Embryonic facial prominence (tissue), 1 donor: ENCODE data around the gene TMCC1.
A peak's percentile ranks its signal among the peaks of the same experiment; 100 is the strongest.
"Not testable (repeated sequence)": the region's sequence is repeated elsewhere in the genome, so short reads cannot be mapped to it uniquely, and the experiment has no call there.

Experiments used
- DNase-seq: peaks from one replicate; pipeline ENCODE4 v3.0.0-alpha.2; 2016; ENCODE audit errors: extremely low spot score

TMCC1 gene

DNA sequence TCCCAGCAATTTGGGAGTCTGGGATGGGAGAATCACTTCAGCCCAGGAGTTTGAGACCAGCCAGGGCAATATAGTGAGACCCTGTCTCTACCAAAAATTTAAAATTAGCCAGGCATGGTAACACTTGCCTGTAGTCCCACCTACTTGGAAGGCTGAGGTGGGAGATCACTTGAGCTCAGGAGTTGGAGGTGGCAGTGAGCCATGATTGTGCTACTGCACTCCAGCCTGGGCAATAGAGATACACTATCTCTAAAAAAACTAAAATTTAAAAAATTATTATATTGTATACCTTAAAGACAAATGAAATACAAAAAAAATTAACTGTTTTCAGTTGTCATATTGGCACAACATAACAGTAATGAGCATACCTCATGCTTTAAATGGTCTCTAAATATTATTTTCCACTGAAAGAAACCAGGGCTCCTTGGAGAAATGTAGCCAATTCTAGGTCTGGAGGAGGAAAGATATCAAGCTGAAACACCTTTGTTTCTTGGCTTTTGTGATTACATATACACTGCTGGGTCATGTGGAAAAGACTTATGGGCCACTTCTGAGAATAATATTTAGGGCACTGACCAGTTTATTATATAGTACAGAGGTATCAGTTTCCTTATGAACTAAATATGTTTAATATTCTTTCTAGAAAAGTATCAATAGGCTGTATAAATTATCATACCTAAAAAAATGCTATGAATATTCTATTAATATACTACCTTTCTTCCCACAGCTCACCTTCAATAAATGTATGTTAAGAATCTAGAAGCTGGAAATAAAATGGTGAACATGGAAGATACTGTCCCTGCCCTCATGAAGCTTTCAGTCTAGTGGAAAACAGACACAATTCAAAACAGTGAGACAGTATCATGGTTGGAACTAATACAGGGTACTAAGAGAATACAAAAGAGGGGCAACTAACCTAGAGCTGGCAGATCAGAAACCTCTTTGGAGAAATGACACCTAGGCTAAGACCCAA, 119.5 kb downstream of the TMCC1 start:
- DNase-seq, result no peak

DNA sequence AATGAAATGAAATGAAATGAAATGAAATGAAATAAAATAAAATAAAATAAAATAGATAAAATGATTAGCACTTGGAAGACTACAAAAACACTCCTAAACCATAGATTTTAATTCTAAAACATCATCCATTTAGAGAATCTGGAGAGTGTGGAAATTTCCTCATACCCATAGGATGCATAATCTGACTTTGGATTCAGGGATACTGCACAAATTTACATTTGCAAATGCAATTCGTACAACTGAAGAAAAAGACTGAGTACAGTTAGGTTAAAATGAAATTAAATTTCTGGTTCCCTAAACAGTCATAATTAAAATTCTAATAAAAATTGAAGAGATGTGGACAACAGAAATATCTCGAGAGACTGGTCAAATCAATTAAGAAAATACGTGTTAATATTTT, 122.9 kb downstream of the TMCC1 start:
- DNase-seq, result no peak

DNA sequence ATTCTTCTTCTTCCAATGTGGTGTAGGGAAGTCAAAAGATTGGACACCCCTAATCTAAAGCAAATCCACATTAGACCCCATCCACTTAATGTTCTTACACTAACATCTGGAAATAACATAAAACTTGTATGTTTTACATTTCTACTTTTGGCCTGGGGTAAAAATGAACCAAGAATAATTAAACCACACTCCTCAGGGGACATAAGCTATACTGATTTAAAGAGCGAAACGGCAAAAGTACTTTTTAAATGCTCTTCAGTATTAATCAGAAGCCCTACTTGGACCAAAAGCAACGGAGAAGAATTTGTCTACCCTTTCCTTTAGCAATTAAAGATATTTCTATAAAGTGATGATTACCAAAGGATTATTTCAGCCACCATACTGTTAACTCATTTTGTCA, 123.9 kb downstream of the TMCC1 start:
- no peak for DNase-seq

DNA sequence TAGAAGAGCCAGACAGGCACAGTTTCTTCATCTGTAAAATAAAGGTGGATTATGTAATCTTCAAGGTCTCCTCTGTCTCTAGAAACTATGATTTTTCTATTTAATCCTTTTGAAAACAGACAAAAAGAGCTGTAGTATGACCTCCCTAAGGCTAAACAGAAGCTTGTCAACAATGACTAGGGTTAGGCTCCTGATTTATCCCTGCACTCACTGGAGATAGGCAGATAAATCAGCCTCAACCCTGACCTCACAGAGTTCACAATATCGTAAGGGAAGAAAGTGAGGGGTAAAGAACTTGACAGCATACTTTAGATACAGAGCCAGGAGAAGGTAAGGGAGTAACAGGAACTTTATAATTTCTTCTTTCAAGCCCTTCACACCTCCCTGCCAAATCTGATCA, 124.8 kb downstream of the TMCC1 start:
- no peak for DNase-seq

DNA sequence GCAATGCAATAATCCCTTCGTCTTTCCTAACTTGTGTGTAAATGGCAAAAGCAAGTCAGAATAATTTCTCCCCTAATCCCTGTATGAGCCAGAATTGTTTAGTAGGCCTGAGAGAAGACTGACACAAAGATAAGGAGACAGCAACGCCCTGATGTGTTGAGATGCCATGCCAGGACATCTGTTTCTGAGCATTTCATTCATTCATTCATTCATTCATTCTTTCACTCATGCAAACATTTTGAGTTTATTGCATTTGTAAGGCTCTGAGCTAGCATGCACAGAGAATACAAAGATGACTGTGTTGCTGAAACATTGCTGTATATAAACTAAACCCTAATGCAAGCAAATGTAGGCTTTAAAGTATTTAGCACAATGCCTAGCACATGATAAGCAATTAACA, 127.4 kb downstream of the TMCC1 start:
- DNase-seq, result no peak

DNA sequence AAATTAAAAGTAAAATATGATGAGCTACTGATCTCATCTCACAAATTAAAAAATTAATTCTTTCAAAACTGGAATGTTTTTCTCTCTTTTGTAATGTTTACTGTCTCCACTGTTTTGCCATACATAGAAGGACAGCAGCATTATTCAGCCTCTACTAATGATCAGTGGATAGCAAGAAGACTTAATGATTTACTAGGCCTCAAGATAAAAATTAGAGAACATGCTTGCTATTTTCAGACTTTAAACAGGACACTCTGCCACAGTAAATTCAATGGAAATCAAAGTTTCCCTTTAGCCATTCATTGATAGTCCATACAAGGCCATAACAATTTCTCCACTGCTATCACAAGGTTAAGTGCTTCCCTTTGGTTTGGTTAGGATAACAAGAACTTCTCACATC, 129.4 kb downstream of the TMCC1 start:
- DNase-seq, result no peak

DNA sequence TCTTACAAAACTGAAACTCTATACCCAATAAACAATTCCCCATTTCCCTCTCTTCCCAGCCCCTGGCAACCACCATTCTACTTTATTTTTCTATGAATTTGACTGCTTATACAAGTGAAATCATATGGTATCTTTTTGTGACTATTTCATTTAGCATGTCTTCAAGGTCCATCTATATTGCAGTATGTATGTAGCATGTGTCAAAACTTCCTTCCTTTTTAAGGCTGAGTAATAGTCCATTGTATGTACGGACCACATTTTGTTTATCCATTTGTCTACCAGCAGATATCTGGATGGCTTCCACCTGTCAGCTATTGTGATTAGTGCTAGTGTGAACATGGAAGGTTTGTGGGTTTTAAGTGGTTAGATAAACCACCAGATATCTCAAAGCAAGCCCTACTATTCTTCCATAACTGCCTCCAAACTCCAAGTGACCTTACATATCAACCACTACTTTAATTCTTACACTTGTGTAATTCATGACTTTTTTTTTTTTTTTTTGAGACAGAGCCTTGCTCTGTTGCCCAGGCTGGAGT, 134.7 kb downstream of the TMCC1 start:
- DNase-seq, result no peak

DNA sequence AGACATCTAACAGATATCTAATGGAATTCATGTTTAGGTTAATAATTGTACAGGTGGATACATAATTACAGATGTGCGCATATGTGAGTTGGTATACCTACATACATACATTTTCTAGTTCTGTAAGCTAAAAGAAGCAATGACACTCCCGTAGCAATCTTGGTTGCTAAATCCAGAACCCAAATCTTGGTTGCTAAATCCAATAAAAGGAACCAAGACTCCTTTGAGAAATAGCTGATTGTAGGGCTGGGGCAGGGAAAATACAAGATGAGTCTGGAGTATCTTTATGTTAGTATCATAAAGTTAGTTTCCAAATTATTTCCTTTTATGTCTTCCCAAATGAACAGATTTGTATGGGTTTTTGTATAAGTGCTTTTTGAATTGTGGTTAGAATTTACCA, 135.2 kb downstream of the TMCC1 start:
- DNase-seq, result no peak

DNA sequence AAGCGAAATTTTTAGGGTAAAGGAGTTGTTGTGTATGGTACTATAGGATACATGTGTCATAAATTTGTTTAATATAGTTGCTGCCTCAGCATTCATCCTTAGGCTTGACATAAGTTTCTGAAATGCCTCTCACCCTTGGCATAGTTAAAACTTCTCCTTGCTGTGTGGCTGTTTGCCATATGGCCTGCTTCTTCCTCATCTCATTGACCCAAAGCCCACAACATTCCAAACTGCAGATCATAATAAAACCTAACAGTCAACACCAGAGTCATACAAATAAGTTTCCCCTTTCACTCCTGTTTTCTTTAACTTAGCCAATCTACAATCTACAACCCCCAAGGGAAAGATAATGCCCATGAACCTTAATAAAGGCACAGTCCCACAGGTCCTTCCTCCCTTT, 136.6 kb downstream of the TMCC1 start:
- DNase-seq, result no peak

DNA sequence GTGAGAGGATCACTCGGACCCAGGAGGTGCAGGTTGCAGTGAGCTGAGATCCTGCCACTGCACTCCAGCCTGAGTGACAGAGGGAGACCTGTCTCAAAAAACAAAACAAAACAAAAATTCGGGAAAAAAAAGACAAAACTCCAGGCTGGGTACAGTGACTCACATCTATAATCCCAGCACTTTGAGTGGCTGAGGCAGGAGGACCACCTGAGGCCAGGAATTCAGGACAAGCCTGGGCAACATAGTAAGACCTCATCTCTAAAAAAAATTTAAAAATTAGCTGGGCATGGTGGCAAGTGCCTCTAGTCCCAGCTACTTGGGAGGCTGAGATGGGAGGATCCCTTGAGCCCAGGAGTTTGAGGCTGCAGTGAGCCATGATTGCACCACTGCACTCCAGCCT, 142.4 kb downstream of the TMCC1 start:
- DNase-seq, result not testable (repeated sequence)

DNA sequence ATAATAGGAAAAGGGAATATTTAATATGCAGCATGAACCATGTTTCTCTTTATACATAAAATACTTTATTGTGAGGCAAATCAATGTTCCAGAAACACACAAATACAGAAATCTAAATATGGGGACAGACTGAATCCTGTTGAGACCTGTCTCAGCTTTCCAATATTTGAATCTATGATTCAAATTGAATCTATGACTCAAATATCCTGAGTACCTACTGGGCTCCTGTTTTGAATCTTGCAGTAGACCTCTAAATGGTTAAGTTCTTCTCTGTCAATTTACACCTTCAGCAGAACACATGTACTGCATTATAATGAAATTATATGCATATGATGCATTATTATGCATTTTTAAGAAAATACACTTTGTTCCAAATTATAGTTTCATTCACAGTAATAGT, 143.8 kb downstream of the TMCC1 start:
- DNase-seq, result no peak

DNA sequence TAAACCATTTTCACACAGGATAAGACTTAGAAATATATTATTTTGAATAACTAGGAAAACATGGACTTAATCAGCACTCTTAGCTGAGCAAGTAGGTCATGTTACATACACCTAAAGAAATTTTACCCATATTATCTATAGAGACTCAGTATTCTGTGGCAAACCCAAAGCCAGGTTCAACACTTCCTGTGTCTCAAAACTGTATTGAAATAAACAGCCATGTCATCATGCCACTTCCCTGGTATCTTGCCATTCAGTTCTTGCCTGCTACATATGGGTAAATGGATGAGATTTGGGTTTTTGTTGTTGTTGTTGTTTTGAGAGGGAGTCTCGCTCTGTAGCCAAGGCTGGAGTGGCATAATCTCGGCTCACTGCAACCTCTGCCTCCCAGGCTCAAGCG, 145.5 kb downstream of the TMCC1 start:
- no peak for DNase-seq

DNA sequence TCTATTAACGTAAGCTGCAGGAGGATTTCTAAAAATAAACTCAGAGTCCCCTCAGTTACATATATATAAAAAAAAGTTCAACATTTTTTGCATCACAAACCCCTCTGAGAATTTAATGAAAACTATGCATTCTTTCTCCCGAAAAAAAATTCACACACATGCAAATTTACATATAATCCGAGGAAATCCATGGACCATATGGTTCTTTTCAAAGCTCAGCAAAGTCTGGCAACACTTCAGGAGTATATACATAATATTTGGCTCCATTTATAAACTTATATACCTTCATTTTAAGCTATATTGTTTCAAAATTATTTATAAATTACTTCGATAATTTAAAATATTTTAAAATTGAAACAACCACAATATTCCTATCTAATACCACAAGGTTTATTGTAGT, 146.4 kb downstream of the TMCC1 start:
- no peak for DNase-seq

DNA sequence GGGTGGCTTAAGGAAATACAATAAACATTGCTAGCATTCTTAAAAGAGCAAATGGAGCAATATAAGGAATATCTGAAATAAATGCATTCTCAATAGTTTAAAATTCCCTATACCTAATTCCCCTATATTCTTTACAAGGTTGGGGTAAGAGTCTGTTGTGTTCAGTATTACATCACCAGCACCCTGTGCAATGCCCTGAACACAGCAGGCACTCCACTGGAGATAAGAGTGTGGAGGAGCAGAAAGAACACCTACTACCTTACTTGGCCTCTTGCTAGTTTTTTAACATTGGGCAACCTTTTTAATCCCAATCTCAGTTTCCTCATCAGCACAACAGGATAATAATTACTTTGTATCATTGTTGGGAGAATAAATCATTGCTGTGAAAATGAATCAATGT, 146.9 kb downstream of the TMCC1 start:
- DNase-seq, result no peak

DNA sequence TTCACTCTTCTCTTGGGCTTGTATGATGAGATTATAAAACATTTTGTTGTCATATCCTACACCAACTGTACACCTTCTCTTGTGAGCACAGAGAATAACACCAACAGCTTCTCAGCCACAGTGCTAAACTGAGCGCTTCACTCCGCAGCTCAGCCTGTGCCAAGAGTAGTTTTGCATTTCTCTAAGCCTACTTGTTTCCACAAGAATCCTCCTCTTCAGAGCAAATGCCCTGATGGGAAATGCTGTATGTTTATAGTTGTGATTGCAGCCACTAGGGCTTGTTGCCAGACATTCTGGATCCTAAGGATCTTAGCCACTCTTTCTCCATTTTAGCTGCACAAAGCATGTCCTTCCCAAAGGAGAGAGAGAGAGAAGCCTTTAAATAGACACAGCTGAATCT, 148.3 kb downstream of the TMCC1 start:
- DNase-seq, result peak; percentile 24

DNA sequence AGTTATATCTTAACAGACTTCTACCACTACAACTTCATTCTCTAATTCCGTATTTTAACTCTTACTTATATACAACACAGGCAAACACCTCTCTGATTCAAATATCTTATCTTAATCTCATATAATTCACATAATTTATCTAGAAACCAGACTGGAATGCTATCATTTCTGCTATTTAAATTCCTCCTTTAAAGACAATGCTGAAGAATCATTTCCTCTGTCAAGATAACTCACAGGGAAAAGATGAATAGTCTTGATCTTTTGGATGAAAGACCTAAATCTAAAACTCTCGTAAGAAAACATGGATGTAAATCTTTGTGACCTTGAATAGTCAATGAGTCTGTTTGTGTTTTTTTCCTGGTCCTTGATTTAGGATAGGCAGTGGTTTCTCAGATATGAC, 151.7 kb downstream of the TMCC1 start:
- DNase-seq, result no peak

DNA sequence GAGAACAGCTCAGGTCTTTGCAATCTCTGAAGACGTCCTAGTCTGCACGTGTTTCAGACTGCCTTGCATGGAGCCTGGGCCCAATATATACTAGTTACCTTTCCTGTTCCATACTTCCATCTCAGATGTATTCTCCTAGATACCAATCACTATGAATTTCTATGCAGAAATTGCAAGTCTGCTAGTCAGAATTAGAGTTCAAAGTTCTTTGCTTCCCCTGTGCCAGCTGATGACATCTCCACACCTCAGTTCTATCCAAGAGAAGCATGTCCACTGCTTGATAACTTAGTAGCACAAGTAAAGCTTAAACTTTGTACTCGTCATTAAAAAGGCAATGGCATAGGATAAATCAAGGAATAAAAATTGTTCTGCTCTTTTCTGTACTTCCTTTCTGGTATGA, 153.4 kb downstream of the TMCC1 start:
- no peak for DNase-seq

DNA sequence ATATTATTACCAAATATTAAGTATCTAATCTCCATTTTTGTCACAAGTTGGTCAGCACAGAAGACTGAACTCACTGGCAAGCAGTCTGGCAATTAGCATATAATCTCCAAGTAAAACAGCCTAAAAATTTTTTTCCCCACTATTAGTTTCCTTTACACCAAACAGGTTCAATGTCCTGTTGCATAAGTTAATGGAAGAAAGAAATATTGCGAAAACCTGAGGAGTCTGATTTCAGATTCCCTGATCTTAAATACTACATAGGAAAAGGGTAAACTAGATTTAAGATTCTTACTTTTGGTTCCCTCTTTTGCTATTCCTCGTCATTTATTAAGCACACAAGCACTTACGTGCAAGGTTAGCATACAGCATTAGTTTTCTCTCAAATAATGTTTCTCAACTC, 153.9 kb downstream of the TMCC1 start:
- DNase-seq, result no peak

DNA sequence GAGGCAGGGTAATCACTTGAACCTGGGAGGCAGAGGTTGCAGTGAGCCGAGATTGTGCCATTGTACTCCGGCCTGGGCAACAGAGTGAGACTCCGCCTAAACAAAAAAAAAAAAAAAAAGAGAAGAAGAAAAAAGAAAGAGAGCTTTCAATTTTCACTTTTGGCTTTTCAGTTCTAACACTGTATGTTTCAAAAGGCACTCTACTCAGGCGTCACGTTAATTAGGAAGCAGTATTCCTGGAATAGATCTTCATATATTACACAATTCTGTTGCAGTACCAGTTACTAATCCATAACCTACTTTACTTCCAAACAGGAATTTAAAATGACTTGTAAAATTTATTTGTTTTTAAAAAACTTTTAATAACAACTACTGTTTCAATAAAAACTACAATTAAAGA, 155.3 kb downstream of the TMCC1 start:
- DNase-seq, result no peak

DNA sequence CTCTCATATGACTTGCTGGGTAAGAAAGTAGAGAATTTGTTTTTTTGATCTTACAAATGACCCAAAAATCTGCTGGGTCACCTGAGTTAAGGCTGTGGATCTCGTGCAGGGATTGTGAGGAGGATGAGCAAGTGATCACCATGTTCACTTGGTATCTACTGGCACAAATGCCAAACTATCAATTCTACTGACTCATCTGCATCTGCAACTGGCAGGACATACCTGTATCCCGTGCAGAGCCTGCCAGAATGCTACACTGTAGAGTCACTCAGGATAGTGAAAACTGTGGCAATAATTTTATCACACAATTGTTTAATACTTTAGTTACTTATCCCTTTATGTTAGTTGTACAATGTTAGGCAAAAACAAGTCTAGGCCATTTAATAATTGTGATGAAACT, 157.4 kb downstream of the TMCC1 start:
- no peak for DNase-seq

DNA sequence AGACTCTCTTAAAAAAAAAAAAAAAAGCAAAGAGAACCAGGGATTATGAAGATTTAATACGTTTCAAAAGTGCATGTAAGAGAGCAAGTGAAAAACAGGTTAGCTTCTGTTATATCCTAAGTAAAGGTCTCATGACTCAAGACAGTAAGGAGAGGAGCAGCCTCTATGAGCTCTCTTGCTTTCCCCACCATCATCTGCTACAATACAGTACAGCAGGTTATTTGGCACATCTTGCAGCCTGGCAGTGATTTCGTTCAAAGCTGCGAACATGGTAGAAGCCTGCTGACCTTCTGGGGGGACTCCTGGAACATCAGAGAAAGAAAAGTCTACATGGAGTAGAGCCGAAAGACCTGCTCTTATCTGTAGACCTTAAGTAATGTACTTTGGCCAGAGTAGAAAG, 157.9 kb downstream of the TMCC1 start:
- DNase-seq, result no peak

DNA sequence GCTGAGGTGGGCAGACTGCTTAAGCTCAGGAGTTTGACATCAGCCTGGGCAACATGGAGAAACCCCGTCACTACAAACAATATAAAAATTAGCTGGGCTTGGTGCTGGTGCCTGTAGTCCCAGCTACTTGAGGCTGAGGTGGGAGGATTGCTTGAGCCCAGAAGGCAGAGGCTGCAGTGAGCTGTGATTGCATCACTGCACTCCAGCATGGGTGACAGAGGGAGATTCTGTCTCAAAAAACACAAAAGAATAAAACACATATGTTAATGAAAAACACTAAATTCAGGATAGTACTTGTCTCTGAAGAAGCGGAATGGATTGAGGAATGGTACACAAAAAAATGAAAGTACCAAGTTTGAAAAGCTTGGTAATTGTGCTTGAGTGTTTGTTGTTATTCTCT, 159.1 kb downstream of the TMCC1 start:
- no peak for DNase-seq

DNA sequence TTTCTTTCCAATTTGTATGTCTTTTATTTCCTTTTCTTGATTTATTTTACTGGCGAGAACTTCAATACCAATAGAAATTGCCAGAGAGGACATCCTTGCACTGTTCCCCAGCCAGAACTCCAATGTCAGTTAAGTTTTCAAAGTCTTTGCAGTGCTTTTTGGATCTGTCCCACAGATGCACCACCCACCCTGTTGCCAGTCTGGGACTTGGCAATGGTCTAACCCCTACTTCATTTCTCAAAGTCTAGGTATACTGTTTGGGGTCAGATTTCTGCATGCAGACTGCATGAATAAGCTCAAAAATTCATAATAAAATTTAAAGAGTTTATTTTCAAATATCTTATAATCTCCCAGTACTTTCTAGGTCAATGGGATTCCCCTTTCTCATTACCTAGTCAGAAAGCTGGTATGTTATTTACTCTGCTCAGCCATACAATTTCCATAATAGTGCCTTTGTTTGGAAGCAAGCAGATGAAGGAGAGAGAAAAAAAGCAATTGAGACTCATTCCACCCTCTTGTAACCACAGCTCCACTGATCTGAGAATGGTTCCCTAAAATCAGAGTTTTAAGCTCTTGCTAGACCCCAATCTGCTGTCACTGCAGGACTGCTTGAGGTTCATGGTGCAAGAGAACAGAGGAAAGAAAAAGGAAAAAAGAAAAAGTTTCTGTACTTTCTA, 161.2 kb downstream of the TMCC1 start:
- DNase-seq, result no peak
